H1 (cell line): ENCODE results near the gene HRH1. TPM values are rescaled to one million over a fixed set of nuclear protein-coding genes. Genes with fewer than 3 reads are reported as not detected.

Source experiments
- CHD7 ChIP-seq: fragments of 300-600 bp; sonication (generic); IDR thresholded peaks from 2 replicates; pipeline ENCODE4 v1.7.1; 2012; ENCODE audit warnings: low read length, moderate library complexity, mild to moderate bottlenecking, inconsistent platforms; ENCODE audit not compliant: insufficient replicate concordance
- TEAD4 ChIP-seq: IDR thresholded peaks from 2 replicates; pipeline ENCODE4 v1.6.1; 2012; ENCODE audit warnings: low read depth, low read length, inconsistent platforms, mixed read lengths
- polyA plus RNA-seq, 7 experiments: library from polyadenylated mRNA; depleted of rRNA in 3 of 7; stranded (reverse) in 5 of 7; unstranded in 2 of 7; fragments of >200 nt in 5 of 7; fragments of 200-250 nt in 2 of 7; gene quantifications; 1 replicate in 5 of 7; 2 replicates in 1 of 7; 4 replicates in 1 of 7; pipeline versions ENCODE4 v1.2.1 to v1.2.3, GENCODE V29; 2011 to 2013; ENCODE audit warnings: missing spikeins in 2 of 7, mixed read lengths in 2 of 7
- total RNA-seq: library from RNA; stranded (reverse); fragmentation: NEBNext Ultra II Directional; extraction: Animal tissue kit (Norgen Biotek cat#: 25700); gene quantifications from 2 replicates; pipeline ENCODE4 v1.2.1, GENCODE V29; 2021

HRH1 gene
- total and polyA plus RNA-seq, 2 of the 8 experiments (the other 6 are each of a cell fraction or from before 2014, with no cell fraction given), result 0.11 TPM; not detected in 1

GRCh38 chr3:11245276-11245675 lies 91.0 kb downstream of the HRH1 start (continued):
- no peak for TF ChIP-seq CHD7
- no peak for TF ChIP-seq TEAD4
